ENCODE measurements around the gene EDIL3. TPM values are rescaled to one million over a fixed set of nuclear protein-coding genes. Genes with fewer than 3 reads are reported as not detected.

EDIL3 gene
- total RNA-seq, 1 experiment from 2014 or later: 7.2 TPM

GRCh38 chr5:84376346-84376745 lies 8.3 kb downstream of the EDIL3 start:
- Histone ChIP-seq H3K4me2 (no peak overlapping the region), H3K27ac (no peak overlapping the region), H3K4me1 (replicated peaks; ENCODE audit: insufficient read depth) (no peaks in the 10 kb centered on the region), H3K79me2 (ENCODE audit: low read depth) (no peaks in the 10 kb centered on the region), H4K20me1 (ENCODE audit: insufficient read depth) (no peaks in the 10 kb centered on the region), H2AFZ (no peak overlapping the region), H3K9me3 (ENCODE audit: insufficient read depth, low read depth) (no peaks in the 10 kb centered on the region), H3K36me3 (ENCODE audit: low read depth) (no peaks in the 10 kb centered on the region), H3K27me3 (ENCODE audit: insufficient read depth, low read depth) (no peaks in the 10 kb centered on the region), H3K4me3 (no peak overlapping the region), H3F3A (ENCODE audit: insufficient read depth, low read depth) (no peaks in the 10 kb centered on the region), H3K9me2 (ENCODE audit: insufficient read depth) (no peaks in the 10 kb centered on the region)
- no TSS peak for BruUV-seq (replicated peaks)
- CTCF ChIA-PET: no interaction called here
- no peak for TF ChIP-seq EZH2 (IDR thresholded peaks at IDR 0.05; ENCODE audit: low read depth)
- TF ChIP-seq CTCF (conservative IDR thresholded peaks at IDR 0.05): no peak
- POLR2A ChIA-PET (ENCODE audit: unreplicated experiment): no interaction called here
- no peak for DNase-seq
- intact Hi-C loops (cut with micrococcal nuclease; ENCODE audit: unreplicated experiment): no loop called here

- no peak for DNase-seq
- H3F3A ChIP-seq (ENCODE audit: insufficient read depth, low read depth): no peaks in the 10 kb centered on the region
- no peak overlapping the region for H3K4me3 ChIP-seq
- no peaks in the 10 kb centered on the region for H3K36me3 ChIP-seq (ENCODE audit: low read depth)
- no peaks in the 10 kb centered on the region for H3K9me3 ChIP-seq (ENCODE audit: insufficient read depth, low read depth)
- POLR2A ChIA-PET (ENCODE audit: unreplicated experiment): interaction anchor here (0.6 kb wide), 1 partner anchor 28 kb away, joined by 5 read pairs; no protein-coding TSS in a partner anchor
- TF ChIP-seq CTCF (conservative IDR thresholded peaks at IDR 0.05) (no peak), EZH2 (IDR thresholded peaks at IDR 0.05; ENCODE audit: low read depth) (no peak)
- H2AFZ ChIP-seq: no peak overlapping the region
- H3K4me2 ChIP-seq: no peak overlapping the region
- no peaks in the 10 kb centered on the region for H3K79me2 ChIP-seq (ENCODE audit: low read depth)
- no peaks in the 10 kb centered on the region for H4K20me1 ChIP-seq (ENCODE audit: insufficient read depth)
- CTCF ChIA-PET: interaction anchor here (0.7 kb wide), 1 partner anchor 23 kb away, joined by 5 read pairs; no protein-coding TSS in a partner anchor
- no peaks in the 10 kb centered on the region for H3K4me1 ChIP-seq (replicated peaks; ENCODE audit: insufficient read depth)
- no peak overlapping the region for H3K27ac ChIP-seq
- H3K9me2 ChIP-seq (ENCODE audit: insufficient read depth): no peaks in the 10 kb centered on the region
- intact Hi-C loops (cut with micrococcal nuclease; ENCODE audit: unreplicated experiment): no loop called here
- BruUV-seq (replicated peaks): no TSS peak
- H3K27me3 ChIP-seq (ENCODE audit: insufficient read depth, low read depth): no peaks in the 10 kb centered on the region
These were observed 10.1 kb downstream of the EDIL3 start for GRCh38 chr5:84374568-84374967.

GRCh38 chr5:84373506-84373905 lies 11.2 kb downstream of the EDIL3 start:
- Histone ChIP-seq H2AFZ (no peak overlapping the region), H3K4me1 (replicated peaks; ENCODE audit: insufficient read depth) (no peaks in the 10 kb centered on the region), H3F3A (ENCODE audit: insufficient read depth, low read depth) (no peaks in the 10 kb centered on the region), H3K4me3 (no peak overlapping the region), H3K79me2 (ENCODE audit: low read depth) (no peaks in the 10 kb centered on the region), H3K9me3 (ENCODE audit: insufficient read depth, low read depth) (no peaks in the 10 kb centered on the region), H3K4me2 (no peak overlapping the region), H4K20me1 (ENCODE audit: insufficient read depth) (no peaks in the 10 kb centered on the region), H3K36me3 (ENCODE audit: low read depth) (no peaks in the 10 kb centered on the region), H3K27me3 (ENCODE audit: insufficient read depth, low read depth) (no peaks in the 10 kb centered on the region), H3K27ac (no peak overlapping the region), H3K9me2 (ENCODE audit: insufficient read depth) (no peaks in the 10 kb centered on the region)
- BruUV-seq (replicated peaks): no TSS peak
- no peak for TF ChIP-seq CTCF (conservative IDR thresholded peaks at IDR 0.05)
- no peak for TF ChIP-seq EZH2 (IDR thresholded peaks at IDR 0.05; ENCODE audit: low read depth)
- DNase-seq: no peak
- POLR2A ChIA-PET (ENCODE audit: unreplicated experiment): no interaction called here
- CTCF ChIA-PET: no interaction called here
- intact Hi-C loops (cut with micrococcal nuclease; ENCODE audit: unreplicated experiment): no loop called here
